T-helper 2 cell treated with Interferon-gamma antibody and Interleukin-4, amounts not matched to agents 100 ng/mL and 5 ng/mL, for 36 hours (primary cell): ENCODE results near the gene RAET1L. TPM values are rescaled to one million over a fixed set of nuclear protein-coding genes. Genes with fewer than 3 reads are reported as not detected.
"Not testable (repeated sequence)": the region's sequence is repeated elsewhere in the genome, so short reads cannot be mapped to it uniquely, and the experiment has no call there.

Experiments used
- intact Hi-C: fragments of 100-400 bp; cut with micrococcal nuclease; formaldehyde crosslinking; loops from one replicate; pipeline ENCODE4 v1.15.1; 2023
- total RNA-seq: library from RNA; stranded (reverse); gene quantifications from 2 replicates; pipeline ENCODE4 v1.2.3, GENCODE V29; 2022

The RAET1L gene
- total RNA-seq: not detected in 2 replicates

- intact Hi-C loops: no loop called here
These were observed at the start of gene RAET1L for GRCh38 chr6:150025201-150025917. RAET1L (minus strand) TSS chr6:150025532; CDS start chr6:150025471, 61 bp downstream.

DNA sequence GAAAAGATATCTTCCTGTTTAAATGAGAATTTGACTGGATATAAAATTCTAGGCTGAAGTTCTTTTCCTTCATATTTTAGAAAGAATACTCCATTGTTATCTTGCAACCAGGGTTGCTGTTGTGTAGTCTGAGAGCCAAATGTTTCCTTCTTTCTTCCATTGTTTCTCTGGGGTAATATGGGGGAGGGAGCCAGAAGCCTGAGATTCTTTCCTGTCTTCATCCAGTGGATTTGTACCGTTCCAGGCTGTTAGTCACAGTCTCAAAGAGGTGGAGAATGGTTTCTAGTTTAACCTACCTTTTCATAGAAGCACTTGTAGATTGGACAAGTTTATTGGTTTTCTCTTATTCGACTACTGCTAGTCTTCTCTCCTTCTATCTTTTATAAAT lies 49.7 kb upstream of the RAET1L start:
- intact Hi-C loops: no loop called here

GRCh38 chr6:150074396-150075033 lies 49.2 kb upstream of the RAET1L start:
- intact Hi-C loops: not testable (repeated sequence)

DNA sequence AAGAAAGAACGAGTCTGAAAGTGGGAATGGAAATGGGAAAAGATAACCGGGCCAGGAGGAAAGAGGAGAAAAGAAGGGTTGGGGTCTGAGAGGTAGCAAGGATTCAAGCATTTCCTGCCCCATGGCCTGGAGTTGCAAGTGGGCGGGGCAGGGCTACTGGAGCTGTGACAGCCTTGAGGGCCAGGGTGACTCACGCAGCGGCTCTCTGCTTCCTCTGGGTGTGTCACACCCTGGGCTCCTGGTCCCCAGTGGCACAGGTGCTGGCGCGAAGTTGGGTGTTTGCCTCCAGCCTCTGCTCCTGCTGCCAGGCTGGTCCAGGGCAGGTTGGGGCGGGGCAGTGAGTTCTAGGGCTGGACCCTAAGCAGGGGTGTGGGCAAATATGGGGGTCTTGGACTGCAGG lies 46.9 kb upstream of the RAET1L start:
- intact Hi-C loops: no loop called here

DNA sequence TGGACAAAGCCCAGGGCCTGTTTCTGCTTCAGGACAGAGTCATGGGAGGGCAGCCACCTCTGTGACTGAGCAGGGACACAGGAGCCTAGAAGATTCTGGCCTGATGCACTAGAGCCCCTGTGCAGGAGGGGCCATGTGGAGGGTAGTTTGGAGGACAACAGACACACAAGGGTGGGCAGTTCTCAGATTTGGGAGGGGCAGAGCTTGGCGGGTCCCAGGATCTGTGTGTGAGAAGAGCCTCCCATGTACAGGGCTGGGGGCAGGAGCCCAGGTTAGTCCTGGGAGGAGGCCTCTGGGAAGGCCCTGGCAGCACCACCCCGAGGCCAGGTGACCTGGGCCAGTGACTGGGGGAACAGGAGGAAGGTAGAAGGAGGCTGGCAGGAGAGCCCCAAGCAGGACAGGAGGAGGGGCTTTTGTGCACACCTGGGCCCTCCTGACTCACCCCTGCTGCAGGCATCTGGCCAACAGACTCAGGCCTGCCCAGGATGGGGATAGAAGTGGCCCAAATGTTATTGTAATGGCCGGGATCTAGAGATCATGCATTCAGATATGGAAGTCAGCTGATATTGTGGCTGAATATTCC lies 45.0 kb upstream of the RAET1L start:
- intact Hi-C loops: no loop called here

DNA sequence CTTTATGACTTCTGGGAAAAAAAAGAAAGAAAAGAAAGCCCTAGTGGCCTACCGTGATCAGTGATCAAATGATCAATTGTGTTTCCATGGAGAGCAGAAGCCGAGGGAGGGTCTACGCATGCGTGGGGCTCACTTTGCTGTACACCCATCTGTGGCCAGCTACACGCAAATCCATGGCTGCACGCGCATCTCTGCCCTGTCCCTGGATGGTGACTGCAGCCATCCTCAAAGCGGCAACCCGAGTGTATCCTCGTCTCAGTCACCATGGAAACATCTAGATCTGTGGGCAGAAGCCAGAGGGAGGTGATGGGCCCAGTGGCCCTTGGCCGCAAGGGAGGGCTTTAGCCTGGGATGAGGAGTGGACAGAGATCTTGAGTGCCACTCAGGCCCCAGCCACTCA lies 44.4 kb upstream of the RAET1L start:
- intact Hi-C loops: loop anchor here (1.0 to 5.0 kb wide), 4 partner anchors 10 to 266 kb away; no protein-coding TSS in a partner anchor

DNA sequence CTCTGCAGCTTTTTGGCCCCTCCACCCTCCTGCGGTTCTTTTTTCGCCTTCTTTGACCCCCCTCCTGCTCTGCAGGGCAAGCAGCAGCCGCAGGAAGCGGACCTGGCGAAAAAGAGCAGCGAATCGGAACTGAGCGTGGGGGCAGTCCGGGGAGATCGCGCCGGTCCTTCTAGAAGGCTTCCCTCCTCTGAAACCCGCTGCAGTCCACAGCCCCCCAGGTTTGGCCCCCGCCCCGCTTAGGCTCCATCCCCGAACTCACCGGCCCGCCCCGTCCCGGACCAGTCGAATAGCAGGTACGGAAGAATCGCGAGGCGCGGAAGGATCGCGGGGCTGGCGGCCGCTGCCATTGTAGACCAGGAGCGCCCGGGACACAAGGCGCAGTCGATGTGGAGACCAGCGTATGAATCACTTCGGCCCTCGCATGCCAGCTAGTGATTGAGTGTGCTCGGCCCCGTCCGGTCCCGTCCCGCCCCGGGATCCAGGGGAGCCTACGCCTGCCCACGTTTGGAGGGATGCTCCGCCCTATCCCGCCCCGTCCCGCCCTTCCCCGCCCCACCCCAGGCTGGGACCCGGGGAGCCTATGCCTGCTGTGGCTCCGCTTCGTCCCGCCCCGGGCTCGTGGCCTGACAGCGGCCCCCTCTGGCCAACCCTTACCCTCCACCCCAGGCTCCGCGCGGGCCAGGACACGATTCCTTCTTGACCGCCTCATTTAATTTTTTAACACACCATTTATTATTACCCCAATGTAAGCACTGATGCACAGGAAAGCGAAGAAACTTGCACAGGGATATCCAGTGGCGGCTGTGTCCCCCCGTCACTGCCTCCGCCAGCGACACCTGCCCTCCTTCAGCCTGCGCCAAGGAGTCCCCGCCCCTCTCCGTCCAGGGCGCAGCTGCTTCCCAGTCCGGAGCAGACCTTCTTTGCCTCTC lies 43.7 kb upstream of the RAET1L start, which contains the start of gene ULBP3:
Gene ULBP3 (minus strand): TSS at position 402 of the 929 bp plus-strand sequence. CDS start 55 bp downstream, at position 347.
- intact Hi-C loops: loop anchor here (1.0 to 5.0 kb wide), 4 partner anchors 10 to 266 kb away; no protein-coding TSS in a partner anchor

- intact Hi-C loops: loop anchor here (2.0 to 5.0 kb wide), 2 partner anchors 61 to 133 kb away; no protein-coding TSS in a partner anchor
These were observed 42.8 kb upstream of the RAET1L start for GRCh38 chr6:150068151-150068550.

GRCh38 chr6:150065083-150065482 lies 39.8 kb upstream of the RAET1L start:
- intact Hi-C loops: loop anchor here (5.0 kb wide), 1 partner anchor 58 kb away; no protein-coding TSS in a partner anchor

- intact Hi-C loops: no loop called here
These were observed 38.3 kb upstream of the RAET1L start for GRCh38 chr6:150063640-150064039.

- intact Hi-C loops: not testable (repeated sequence)
These were observed 34.6 kb upstream of the RAET1L start for GRCh38 chr6:150059973-150060372.

DNA sequence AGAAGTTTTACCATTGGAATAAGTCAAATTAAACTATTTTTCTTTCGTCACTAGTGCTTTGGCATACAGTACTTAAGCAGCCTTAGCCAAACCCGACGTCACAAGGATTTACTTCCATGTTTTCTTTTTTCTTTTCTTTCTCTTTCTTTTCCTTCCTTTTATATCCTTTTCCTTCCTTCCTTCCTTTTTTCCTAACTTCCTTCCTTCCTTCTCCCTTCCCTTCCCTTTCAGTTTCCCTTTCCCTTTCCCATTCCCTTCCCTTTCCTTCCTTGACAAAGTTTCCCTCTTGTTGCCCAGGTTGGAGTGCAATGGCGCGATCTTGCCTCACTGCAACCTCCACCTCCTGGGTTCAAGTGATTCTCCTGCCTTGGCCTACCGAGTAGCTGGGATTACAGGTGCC lies 33.7 kb upstream of the RAET1L start:
- intact Hi-C loops: no loop called here

- intact Hi-C loops: no loop called here
These were observed 33.0 kb upstream of the RAET1L start for GRCh38 chr6:150058231-150058792.

- intact Hi-C loops: no loop called here
These were observed 32.2 kb upstream of the RAET1L start for GRCh38 chr6:150057501-150057951.

GRCh38 chr6:150056916-150057315 lies 31.6 kb upstream of the RAET1L start:
- intact Hi-C loops: no loop called here

- intact Hi-C loops: no loop called here
These were observed 30.8 kb upstream of the RAET1L start for GRCh38 chr6:150056156-150056555.

GRCh38 chr6:150055131-150055530 lies 29.8 kb upstream of the RAET1L start:
- intact Hi-C loops: no loop called here

GRCh38 chr6:150053450-150053849 lies 28.1 kb upstream of the RAET1L start:
- intact Hi-C loops: no loop called here

DNA sequence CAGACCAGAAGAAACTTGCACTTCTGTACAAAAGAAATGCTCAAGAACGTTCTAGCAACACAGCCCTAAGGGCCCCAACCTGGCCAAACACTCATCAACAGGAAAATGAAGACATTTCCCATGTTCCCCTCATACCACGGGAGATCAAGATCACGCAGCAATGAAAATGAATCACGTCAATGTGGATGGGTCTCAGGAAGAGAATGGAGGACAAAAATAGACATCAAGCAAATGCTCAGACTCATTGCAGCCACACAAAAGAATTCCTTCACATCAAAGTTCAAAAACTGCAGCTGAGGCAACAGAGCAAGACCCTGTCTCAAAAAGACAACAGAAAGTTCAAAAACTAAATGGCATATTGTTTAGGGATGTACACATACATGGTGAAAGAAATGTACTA lies 25.5 kb upstream of the RAET1L start:
- intact Hi-C loops: no loop called here

DNA sequence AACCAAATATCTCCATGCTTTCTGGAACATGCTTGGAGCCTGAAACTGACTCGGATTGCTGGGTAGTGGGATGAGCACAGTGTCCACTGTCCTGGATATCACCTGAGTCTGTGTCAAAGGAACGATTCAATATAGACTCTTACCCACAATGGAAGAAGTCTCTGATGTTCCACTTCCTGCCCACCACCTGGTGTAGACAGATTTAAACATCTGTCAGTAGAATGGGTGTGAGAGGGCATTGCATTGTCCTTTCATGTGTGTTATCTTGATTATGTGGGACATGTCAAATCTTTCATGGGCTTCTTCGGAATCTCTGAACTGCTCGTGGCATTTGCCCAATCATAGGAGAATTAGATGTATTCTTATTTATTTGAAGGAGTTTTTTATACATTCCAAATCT lies 22.8 kb upstream of the RAET1L start:
- intact Hi-C loops: no loop called here

- intact Hi-C loops: no loop called here
These were observed 21.6 kb upstream of the RAET1L start for GRCh38 chr6:150046943-150047342.
